GM18502 (cell line): ENCODE measurements around the gene RGS8.

Source experiments
- ATAC-seq: cut with Tn5 transposase; IDR thresholded peaks from one replicate; pipeline ENCODE4 v1.9.1; 2021; ENCODE audit warnings: mild to moderate bottlenecking; ENCODE audit not compliant: unreplicated experiment, poor library complexity

Gene RGS8, protein sequence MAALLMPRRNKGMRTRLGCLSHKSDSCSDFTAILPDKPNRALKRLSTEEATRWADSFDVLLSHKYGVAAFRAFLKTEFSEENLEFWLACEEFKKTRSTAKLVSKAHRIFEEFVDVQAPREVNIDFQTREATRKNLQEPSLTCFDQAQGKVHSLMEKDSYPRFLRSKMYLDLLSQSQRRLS

DNA sequence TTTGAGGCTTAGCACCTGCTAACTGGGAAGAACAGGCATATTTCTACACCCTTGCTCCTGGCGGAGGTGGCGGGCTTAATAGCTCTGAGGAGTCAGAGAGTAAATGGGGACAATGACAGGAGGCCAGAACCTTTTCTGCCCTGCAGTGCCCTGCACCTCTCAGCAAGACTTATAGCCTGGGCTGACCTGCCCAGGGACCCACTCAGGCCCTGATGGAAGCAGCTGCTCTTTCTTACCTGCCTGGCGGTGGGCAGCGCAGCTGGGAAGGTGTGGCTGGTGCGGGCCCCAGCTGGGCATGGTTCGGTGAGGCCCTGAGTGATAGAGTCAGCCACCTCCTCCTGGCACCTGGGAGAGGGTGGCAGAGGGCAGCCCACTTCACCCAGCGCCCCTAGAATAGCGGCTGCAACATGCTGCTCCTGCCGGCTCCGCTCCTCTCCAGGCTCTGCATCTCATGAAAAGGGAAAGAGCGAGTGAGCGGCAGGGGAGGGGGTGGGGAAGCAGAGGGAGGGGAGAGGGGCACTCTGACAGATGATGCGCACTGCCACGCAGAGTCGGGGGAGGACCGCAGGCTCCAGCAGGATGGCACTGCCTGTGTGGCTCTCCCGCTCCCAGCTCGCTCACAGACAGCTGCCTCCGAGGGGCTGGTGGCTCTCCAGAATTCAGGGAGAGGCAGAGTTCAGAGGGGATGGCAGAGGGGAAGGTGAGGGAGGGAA, at the start of gene RGS8:
RGS8 (minus strand) TSS at position 472 of the 713 bp plus-strand sequence. CDS start 14,938 bp downstream, outside the sequence.
- no peak for ATAC-seq

DNA sequence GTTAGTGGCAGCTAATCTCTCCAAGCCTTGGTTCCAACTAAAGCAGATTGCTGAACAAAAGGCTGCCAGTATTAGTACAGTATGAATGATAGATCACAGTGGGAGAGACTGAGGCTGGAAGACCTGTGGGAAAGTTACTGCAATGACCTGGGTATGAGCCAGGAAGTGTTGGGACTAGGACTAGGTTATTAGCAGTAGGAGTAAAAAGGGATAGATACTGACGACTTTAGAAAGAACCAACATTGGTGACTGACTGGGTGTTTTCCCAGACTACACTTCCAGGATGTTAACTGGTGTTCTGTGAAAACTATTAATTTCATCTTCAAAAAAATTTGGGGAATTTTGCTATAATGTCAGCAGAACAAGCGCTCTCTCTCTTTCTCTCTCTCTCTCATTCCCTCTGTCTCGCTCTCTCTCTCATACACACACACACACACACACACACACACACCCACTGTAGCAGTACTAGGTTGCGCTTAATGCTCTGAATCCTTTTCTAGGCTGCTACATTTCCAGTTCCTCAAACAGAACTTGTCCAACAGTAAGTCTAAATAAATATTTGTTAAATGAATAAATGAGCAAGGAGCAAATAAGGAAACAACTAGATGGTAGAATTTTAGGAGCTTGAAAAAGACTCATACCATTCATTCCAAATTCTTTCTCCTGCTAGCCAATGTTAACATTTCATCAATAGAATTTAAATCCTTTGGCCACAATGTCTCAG, 47.6 kb upstream of the RGS8 start:
- ATAC-seq = no peak

DNA sequence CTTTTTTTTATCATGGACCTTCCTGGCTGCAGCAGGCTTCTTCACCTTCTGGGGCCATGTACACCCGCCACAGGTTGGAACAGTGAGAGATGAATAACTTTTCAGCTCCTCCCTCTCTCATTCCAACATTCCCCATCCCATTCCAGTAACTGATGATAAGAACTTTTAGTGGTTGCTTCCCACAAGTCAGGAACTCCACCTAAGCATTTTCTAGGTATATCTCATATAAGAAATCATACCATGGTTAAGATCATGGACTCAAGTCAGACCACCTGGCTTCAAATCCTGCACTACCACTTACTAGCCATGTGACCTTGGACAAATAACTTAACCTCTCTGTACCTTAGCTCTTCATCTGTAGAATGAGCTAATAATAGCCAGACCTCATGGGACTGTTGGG, 42.5 kb upstream of the RGS8 start:
- ATAC-seq = no peak

DNA sequence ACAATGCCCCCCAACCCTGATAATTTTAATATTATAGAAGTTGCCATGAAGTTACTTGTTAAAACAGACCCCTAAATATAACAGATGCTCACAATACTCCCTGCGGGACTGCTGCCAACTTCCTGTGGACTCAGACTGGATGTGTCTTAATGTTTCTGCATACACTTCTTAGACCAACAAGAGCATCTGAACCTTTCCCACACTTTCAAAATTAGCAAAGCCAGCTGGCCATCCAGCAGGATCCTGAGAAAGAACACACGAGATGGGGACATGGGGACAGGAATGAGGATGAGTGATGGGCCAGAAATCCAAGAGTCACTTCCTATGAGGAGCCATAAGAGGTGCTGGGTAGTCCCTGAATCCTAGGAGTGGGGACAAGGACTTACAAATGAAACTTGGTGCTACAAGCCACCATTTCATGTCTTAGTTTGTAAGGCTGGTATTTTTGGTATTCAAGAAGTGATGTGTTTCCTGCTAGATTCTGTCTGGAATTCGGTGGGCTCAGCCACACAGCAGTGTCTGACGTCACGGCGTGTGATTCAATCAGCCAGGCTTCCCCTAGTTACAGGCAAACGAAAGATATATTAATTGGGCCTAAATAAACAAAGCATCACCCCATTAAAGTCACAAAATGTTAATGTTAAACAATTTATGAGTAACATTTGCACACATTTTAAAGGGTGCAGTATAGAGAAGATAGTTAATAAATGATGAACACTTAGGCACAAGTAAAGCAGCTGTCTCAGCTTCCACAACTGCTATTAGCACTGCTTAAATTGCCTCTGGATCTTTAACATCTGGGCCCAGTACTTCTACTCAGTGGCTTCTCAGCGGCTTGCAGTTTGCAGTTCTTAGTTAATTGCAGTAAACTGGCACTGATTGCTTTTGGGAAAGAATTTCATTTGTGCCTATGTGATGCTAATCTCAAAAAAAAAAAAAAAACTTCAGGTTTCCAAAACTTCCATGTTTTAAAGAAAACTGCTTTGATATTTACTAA, 41.2 kb upstream of the RGS8 start:
- no peak for ATAC-seq

DNA sequence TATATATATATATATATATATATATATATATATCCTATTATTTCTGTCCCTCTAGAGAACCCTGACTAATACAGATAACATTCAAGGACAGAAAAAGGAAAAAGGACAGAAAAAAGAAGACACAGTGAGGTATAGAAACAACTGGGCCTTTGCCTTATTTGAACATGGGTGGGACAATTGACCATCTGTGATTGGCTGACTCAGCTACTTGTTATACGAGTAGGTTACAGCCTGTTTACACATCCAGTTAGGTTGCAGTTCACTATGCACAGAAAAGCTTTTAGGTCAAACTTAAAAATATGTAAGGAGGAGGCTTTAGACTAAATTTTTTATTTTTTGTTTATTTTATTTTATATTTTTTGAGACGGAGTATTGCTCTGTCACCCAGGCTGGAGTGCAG, 39.8 kb upstream of the RGS8 start:
- ATAC-seq = no peak

DNA sequence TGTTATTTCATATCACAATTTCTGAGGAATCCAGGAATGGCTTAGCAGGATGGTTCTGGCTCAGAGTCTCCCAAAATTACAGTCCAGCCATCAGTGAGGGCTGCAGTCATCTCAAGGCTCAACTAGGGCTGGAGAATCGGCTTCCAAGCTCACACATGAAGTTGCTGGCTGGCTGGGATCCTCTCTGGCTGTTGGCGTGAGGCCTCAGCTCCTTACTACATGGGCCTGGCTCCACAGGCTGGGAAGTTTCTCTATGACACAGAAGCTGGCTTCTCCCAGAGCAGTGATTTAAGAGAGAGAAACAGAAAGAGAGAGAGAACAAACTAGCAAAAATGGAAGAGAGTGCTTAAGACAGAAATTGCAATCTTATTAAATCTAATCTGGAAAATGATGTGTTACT, 38.8 kb upstream of the RGS8 start:
- ATAC-seq = no peak

DNA sequence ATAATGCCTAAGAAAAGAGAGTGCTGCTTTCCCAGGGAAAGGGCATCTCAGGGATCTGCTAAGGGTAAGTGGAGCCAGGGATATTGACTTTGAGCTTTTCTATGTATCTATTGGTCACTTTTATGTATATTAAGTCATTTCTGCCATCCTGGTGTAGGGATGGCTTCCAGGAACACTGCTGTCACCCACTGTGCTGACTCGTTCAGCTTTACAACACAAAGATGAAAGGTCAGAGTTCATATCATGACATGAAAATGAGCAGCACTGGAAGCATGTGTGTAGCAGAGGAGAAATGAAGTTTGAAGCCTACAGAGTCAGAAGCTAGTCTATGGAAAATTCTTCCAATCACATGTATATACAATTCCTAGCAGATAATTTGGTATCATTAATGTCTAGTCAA, 37.1 kb upstream of the RGS8 start:
- no peak for ATAC-seq

DNA sequence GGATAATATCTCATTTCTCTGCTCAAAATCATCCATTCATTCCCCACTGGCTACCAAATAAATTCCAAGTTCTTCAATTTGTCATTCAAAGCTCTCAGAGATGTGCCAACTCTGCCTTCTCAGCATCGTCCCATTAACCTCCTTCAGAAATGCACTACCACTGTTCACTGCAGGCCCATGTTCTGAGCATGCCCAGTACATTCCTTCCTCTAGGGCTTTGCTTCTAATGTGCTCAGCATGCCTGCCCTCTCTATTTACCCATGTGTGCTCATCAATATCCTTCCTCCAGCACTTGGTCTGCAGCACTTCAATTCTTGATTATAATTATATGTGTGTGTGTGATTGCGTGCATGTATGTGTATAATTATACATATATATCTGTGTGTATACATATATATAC, 36.1 kb upstream of the RGS8 start:
- no peak for ATAC-seq

DNA sequence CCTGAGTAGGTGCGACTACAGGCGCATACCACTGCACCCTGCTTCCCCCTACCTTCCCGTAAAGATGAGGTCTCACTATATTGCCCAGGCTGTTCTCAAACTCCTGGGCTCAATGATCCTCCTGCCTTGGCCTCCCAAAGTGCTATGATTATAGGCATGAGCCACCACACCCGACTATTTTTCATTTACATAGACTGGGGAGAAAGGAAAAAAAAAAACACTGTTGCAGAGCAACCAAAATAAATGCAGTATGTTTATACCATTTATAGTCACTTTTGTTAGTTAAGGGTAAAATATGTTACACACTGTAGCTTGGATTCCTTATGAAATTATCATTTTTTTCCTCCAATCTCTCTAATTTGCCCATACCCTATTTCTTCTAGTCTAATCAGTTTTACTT, 35.2 kb upstream of the RGS8 start:
- no peak for ATAC-seq

DNA sequence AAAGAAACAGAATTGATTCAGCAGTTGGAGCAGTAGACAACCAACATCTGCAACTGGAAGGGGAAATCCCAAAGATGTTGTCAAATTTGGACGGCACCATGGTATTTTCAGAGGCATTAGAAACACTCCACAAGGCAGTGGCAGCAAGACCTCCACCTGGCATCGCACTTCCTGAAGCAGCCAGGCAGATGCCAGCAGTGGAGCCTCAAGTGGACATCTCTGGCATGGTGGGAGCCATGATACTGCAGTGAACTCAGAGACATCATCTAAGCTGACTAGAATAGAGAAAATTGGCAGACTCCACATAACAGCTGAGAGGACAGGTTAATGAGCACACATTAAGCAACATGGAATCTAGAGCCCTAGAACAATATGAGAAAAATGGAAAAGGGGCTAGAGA, 33.9 kb upstream of the RGS8 start:
- no peak for ATAC-seq

DNA sequence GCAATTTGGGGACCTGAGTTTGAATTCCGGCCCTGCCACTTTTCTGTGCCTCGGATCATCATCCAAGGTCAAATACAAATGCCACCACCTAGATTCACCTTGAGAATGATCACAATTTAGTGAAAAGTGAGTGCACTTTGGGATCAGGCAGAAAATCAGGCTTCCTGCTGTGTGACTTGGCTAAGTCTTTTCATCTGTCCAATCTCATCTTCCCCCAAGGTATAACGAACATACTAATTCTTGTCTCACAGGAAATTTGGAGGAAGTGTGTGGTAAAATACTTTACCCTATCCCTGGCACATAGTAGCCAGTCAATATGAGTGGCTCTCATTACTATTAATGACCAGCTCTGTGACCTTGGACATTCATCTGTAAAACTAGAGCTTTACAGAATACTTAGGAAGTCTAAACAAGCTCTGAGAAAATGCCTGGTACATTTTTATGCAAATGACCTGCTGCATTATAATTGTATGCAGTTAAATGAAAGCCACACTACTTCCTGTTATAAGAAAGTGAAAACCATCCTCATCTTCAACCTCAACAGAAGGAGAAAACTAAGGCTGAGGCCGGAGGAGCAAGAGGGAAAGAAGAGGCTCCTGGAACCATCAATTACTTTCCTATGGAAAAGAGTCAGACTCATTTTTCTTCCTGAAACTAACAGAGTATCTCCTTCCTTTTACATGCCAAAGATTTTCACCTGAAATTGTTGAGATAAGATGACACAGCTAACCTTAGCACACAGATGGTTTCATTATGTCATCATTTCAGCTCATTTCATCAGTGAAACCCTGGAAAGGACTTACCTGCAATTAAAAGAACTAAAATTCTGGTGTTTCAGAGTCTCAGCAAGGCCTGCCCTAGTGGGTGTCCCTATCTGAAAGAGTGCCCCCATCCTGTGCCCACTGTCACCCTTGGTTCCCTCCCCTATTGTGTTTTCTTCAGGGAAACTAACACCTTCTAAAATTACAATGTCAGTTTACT, 32.6 kb upstream of the RGS8 start:
- peak; percentile 59 for ATAC-seq

DNA sequence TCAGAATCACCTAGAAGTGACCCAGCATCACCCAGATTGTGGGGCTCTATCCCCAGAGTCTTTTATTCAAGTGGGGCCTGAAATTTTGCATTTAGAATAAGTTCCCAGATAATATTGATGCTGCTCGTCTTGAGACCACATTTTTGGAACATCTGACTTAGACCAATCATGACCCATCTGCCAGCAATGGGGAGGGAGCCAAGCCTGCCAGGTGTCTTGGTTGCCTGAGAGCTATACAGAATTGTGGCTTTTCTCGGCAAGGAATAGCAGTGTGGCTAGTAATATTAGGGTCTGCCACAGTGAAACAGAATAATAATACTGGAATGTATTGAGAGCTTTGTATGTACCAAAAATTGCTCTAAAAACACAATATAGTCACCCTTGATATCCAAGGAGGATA, 31.1 kb upstream of the RGS8 start:
- no peak for ATAC-seq

DNA sequence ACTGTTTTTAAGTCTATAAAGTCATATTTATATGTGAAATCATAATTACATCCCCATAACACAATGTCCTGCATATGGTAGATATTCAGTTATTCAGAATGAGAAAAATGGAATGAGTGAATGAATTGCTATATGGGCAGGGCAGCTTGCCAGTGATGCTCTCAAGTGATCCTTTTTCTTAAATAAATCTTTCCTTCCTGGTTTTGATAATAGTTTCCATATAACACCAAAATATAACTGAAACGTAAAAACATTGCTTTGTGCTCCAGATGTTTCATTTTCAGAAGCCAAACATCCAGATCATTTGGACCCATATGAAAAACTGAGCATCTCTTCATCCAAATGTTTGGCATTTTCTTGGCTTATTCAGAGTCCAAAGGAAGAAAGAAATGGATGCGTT, 30.2 kb upstream of the RGS8 start:
- ATAC-seq = no peak

DNA sequence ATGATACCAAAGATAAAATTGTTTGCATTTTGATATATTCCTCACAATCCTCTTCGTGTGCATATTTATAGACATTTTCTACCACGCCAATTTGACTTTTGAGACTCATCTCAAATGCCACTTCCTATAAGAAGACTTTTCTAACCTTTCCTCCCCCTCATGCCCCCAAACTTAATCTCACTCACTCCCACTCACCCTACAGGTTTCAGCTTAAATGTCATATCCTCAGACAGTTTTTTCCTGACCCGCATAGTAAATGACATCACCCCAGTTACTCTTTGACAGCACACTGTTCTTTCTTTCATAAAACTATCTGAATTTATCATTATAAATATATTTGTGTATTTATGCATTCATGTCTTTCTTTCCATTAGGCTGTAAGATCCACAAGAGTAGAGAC, 29.6 kb upstream of the RGS8 start:
- ATAC-seq = no peak

DNA sequence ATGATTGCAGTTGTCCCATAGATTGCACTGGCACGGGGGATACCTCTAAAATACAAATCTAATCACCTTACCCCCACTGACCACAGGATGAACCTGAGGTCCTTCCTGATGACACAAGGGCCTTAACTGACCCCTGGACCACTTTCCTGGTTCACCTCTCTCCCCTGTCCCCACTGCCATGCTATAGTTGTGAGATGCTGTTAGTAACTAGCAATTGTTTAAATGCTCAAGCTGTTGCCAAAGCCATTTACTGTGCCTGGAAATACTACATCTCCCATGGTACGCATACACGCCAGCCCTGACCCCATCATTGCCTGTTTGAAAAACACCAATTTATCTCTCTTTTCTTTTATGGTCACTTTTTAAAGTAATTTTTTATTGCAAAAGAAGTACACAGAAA, 29.1 kb upstream of the RGS8 start:
- no peak for ATAC-seq

DNA sequence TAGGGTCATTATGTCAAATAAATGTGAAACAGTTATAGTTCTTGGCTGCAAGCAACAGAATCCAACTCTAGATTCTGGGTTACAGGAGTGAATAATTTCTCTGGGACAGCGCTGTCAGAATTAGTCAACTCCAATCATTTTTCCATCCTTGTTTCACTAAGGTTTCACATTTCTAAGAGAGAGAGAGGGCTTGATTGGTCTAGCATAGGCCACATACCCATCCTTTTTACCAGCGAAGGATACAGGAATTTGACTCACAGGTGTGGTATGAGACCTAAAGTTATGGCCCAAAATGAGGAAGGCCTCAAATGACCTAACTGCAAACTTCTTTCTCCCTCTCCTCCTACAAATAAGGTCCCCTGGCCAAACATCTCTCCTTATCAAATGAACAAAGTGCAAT, 25.5 kb upstream of the RGS8 start:
- ATAC-seq = no peak

DNA sequence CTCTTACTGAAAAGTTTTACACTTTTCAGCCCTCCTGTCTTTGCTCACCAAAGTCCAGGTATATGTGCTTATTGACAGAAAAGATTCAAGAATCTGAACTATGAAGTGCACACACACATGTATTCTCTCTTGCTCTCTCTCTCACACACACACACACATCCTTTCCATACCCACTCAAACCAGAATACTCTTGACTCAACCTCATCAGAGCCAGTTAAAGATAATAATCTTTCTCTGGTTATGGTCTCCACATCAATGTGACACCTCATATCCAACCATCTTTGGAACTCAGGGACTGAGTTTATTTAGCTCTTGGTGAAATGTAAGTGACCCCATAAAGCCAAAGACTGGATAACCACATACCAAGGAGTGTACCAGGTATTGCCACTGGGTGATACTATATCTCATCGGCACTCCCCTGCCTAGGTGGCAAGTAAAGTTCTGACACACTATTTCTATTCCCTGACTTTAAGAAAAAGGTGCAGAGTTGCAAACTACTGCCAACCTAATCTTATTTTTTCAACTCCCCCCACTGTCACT, 24.9 kb upstream of the RGS8 start:
- no peak for ATAC-seq

DNA sequence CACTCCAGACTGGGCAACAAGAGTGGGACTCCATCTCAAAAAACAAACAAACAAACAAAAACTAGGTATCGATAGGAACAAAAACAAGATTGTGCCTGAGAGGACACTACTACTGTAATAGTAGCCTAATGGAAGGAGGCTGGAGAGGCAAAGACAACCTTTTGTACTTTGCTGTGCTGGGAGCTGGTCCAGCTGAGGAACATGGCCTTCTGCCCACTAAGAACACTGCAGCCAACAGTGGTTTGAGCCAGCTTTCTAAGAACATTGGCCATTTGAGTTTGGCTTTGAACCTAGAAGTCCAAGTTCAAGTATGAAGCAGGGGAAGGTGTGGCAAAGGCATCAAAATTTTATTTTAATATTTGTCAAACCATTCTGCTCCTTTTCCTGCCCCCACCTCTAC, 22.7 kb upstream of the RGS8 start:
- no peak for ATAC-seq

DNA sequence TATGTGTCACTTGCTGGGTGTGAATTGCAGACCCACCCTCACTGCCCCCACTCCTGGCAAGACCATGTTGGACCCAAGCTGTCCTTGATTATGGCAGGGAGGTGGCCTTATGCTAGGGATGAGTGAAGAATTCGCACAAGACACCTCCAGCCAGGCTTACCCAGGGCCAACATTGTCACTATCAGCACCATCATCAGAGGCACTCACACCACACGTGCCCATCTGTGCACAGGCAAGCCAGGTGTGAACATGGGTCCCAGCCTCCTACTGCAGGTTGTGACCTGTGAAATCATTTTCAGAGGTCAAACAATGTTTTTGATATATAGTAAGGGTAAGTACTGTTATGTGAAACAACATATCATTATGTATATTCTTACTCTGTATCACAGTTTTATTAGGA, 20.3 kb upstream of the RGS8 start:
- ATAC-seq = no peak
